Activated B cell treated with CpG ODN at 0.5 μM for 24 hours (primary cell): ENCODE results near the gene TMEM147. TPM values are rescaled to one million over a fixed set of nuclear protein-coding genes. Genes with fewer than 3 reads are reported as not detected.

Experiments
- ATAC-seq: fragments of 200-7000 bp; cut with Tn5 transposase; one replicate; pipeline ENCODE4 v1.10.0; 2021; ENCODE audit warnings: low read depth, mild to moderate bottlenecking, moderate library complexity
- CTCF ChIA-PET: fragments of 350-600 bp; sonication (Branson Sonifier 250); formaldehyde crosslinking; loops from one replicate; lab custom pipeline; 2021; ENCODE audit warnings: antibody characterized with exemption; lab: Charles Lee
- POLR2A ChIA-PET: fragments of 350-600 bp; sonication (Branson Sonifier 250); formaldehyde crosslinking; loops from one replicate; lab custom pipeline; 2021; ENCODE audit warnings: antibody characterized with exemption; lab: Charles Lee
- DNase-seq: peaks from one replicate; pipeline ENCODE4 v3.0.0; 2022
- H3K27ac Mint-ChIP-seq: one replicate; pipeline ENCODE4 v1.8.0; 2020; ENCODE audit warnings: mixed read lengths
- H3K27me3 Mint-ChIP-seq: one replicate; pipeline ENCODE4 v1.8.0; 2021; ENCODE audit warnings: mixed read lengths
- H3K36me3 Mint-ChIP-seq: one replicate; pipeline ENCODE4 v1.8.0; 2021; ENCODE audit warnings: low read depth, mixed read lengths
- H3K4me1 Mint-ChIP-seq: one replicate; pipeline ENCODE4 v1.8.0; 2021; ENCODE audit warnings: mixed read lengths
- H3K4me3 Mint-ChIP-seq: one replicate; pipeline ENCODE4 v1.8.0; 2020; ENCODE audit warnings: mild to moderate bottlenecking, mixed read lengths
- H3K9me3 Mint-ChIP-seq: one replicate; pipeline ENCODE4 v1.8.0; 2020; ENCODE audit warnings: mixed read lengths
- CTCF ChIP-seq: fragments of 200-600 bp; IDR thresholded peaks from one replicate; pipeline ENCODE4 v1.8.0; 2022; ENCODE audit warnings: antibody characterized with exemption, mild to moderate bottlenecking
- intact Hi-C: fragments of 100-400 bp; cut with micrococcal nuclease; formaldehyde crosslinking; loops from one replicate; pipeline ENCODE4 v1.15.1; 2024
- total RNA-seq: library from RNA; stranded (reverse); gene quantifications from 2 replicates; pipeline ENCODE4 v1.2.3, GENCODE V29; 2022

The TMEM147 gene
- total RNA-seq, 1 donor from 2014 or later, result 46.9 TPM

- ChIA-PET POLR2A (no interaction called here), CTCF (no interaction called here)
- peaks cover 37% of the 10 kb centered on the region for H3K4me1 Mint-ChIP-seq
- peak overlapping the region; percentile 72 for H3K27ac Mint-ChIP-seq
- peak overlapping the region; percentile 88 for H3K4me3 Mint-ChIP-seq
- ATAC-seq (peak; percentile 52), DNase-seq (no peak)
- H3K27me3 Mint-ChIP-seq, result no peaks in the 10 kb centered on the region
- no peak for TF ChIP-seq CTCF
- intact Hi-C loops, result loop anchor here (1.0 to 5.0 kb wide), 5 partner anchors 36 to 385 kb away; partner anchors contain the start of genes ETV2, HAUS5, HSPB6 and PROSER3
- no peaks in the 10 kb centered on the region for H3K9me3 Mint-ChIP-seq
- peaks cover 23% of the 10 kb centered on the region for H3K36me3 Mint-ChIP-seq
Measured at GRCh38 chr19:35545855-35546381, 492 bp downstream of the TMEM147 start.

- Mint-ChIP-seq H3K9me3 (no peaks in the 10 kb centered on the region), H3K4me3 (peak overlapping the region; percentile 88), H3K27ac (peak overlapping the region; percentile 41), H3K36me3 (peaks cover 24% of the 10 kb centered on the region), H3K4me1 (peaks cover 34% of the 10 kb centered on the region), H3K27me3 (no peaks in the 10 kb centered on the region)
- DNase-seq (no peak), ATAC-seq (no peak)
- intact Hi-C loops, result loop anchor here (5.0 kb wide), 2 partner anchors 96 to 211 kb away; partner anchors contain the start of genes ETV2, HSPB6 and PROSER3
- TF ChIP-seq CTCF, result no peak
- ChIA-PET POLR2A (no interaction called here), CTCF (no interaction called here)
Measured at GRCh38 chr19:35546532-35546931, 1.1 kb downstream of the TMEM147 start.

GRCh38 chr19:35549174-35549788, 3.9 kb downstream of the TMEM147 start:
- intact Hi-C loops, result loop anchor here (1.0 to 5.0 kb wide), 4 partner anchors 43 to 208 kb away; partner anchors contain the start of genes ETV2, HSPB6 and PROSER3
- POLR2A ChIA-PET, result interaction anchor here (0.5 to 0.6 kb wide), 2 partner anchors 9 to 1138 kb away, joined by 3 to 6 read pairs; no protein-coding TSS in a partner anchor
- H3K4me1 Mint-ChIP-seq, result peaks cover 34% of the 10 kb centered on the region
- no peak for ATAC-seq
- TF ChIP-seq CTCF, result no peak
- H3K9me3 Mint-ChIP-seq, result no peaks in the 10 kb centered on the region
- no peaks in the 10 kb centered on the region for H3K27me3 Mint-ChIP-seq
- DNase-seq, result peak; percentile 27
- H3K36me3 Mint-ChIP-seq, result peaks cover 24% of the 10 kb centered on the region
- CTCF ChIA-PET, result interaction anchor here (1.1 to 3.2 kb wide), 4 partner anchors 9 to 42 kb away, joined by 3 to 18 read pairs (median 4); no protein-coding TSS in a partner anchor
- H3K4me3 Mint-ChIP-seq, result no peak overlapping the region
- H3K27ac Mint-ChIP-seq, result no peak overlapping the region

- ChIA-PET CTCF (interaction anchor here (3.2 kb wide), 1 partner anchor 42 kb away, joined by 18 read pairs; no protein-coding TSS in a partner anchor), POLR2A (no interaction called here)
- DNase-seq (no peak), ATAC-seq (no peak)
- H3K4me1 Mint-ChIP-seq, result peaks cover 26% of the 10 kb centered on the region
- no peaks in the 10 kb centered on the region for H3K27me3 Mint-ChIP-seq
- H3K4me3 Mint-ChIP-seq, result no peak overlapping the region
- intact Hi-C loops, result loop anchor here (1.0 to 5.0 kb wide), 4 partner anchors 42 to 207 kb away; partner anchors contain the start of genes ETV2, HSPB6 and PROSER3
- no peak for TF ChIP-seq CTCF
- H3K9me3 Mint-ChIP-seq, result no peaks in the 10 kb centered on the region
- no peak overlapping the region for H3K27ac Mint-ChIP-seq
- H3K36me3 Mint-ChIP-seq, result peaks cover 22% of the 10 kb centered on the region
Measured at GRCh38 chr19:35549879-35550523, 4.6 kb downstream of the TMEM147 start.
